ENCODE measurements around the gene UNC79.

The UNC79 gene

GRCh38 chr14:93708311-93708734 lies 277.6 kb downstream of the UNC79 start:
- DNase-seq (ENCODE audit: low spot score) = no peak

DNA sequence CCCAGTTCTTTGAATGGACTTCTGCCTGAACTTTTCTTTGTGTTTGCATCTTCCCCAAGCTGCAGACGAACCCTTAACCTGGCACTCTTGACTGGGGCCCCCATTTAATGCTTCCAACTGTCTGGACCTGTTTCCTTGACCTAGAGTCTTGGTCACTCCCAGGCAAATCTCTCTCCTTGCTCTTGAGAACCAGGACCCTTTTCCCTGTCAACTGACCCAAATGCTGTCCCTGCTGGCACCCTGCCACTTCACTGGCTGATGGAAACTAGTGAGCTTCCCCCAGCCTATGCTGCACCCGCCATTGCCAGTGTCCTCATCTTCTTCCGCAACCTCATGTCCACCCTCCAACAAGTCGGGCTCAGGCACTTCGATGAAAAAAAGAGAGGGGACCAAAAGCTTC lies 278.1 kb downstream of the UNC79 start:
- no peak for DNase-seq (ENCODE audit: low spot score)

DNA sequence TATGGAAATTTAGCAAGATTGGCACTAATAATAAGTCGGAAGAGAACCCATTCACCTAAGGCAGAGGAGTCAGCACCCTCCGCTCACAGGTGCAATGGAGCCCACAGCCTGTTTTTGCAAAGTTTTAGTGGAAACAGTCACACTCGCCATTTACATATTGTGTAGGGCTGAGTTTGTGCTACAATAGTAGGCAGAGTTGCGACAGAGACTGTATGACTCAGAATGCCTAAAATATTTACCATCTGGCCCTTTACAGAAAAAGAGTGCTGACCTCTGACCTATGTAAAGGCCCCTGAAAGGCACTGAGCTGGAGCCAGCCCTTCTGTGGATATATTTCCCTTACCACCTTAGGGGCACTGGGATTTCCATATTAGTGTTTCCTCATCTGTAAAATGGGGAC lies 278.5 kb downstream of the UNC79 start:
- no peak for DNase-seq (ENCODE audit: low spot score)

- no peak for DNase-seq (ENCODE audit: low spot score)
Measured at GRCh38 chr14:93712079-93712837, 281.5 kb downstream of the UNC79 start.

DNA sequence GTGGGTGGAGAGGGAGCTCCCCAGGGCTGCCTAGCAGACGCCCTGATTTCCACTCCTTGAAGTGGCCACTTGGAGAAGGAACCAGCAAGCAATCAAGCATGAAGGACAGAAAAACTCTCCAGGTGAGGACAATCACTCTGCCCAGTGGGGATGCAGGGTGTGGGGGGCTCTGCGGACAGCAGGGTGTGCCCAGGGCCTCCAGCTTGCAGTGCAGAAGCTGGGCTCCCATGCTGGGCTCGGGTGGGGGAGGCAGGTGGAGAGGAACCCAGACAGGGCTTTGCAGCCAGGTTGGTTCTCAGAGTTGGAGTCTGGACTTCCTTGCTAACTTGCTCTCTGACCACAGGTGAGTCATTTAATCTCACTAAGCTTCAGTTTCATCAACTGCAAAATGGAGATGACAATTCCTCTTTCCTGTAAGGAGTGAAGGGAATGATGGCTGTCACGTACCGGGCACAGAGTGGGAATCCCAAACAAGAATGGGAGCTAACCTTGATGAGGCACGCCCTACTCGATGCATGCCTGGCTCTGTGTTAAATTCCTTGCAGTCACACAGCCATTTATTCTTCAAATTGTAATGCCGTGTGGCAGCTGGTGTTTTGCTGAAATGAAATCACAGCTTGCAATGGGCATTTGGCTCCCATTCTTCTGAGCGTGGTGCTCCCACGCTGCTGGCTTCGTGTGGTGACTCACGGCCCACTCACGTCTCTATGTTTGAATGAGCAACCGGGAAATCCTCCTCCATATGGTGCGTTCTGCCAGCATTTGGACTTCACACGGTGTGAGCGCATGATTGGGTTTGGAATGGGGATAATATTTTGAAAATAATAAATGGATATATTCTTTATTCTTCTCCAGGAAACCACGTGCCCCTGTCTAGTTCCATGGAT lies 282.3 kb downstream of the UNC79 start:
- no peak for DNase-seq (ENCODE audit: low spot score)

DNA sequence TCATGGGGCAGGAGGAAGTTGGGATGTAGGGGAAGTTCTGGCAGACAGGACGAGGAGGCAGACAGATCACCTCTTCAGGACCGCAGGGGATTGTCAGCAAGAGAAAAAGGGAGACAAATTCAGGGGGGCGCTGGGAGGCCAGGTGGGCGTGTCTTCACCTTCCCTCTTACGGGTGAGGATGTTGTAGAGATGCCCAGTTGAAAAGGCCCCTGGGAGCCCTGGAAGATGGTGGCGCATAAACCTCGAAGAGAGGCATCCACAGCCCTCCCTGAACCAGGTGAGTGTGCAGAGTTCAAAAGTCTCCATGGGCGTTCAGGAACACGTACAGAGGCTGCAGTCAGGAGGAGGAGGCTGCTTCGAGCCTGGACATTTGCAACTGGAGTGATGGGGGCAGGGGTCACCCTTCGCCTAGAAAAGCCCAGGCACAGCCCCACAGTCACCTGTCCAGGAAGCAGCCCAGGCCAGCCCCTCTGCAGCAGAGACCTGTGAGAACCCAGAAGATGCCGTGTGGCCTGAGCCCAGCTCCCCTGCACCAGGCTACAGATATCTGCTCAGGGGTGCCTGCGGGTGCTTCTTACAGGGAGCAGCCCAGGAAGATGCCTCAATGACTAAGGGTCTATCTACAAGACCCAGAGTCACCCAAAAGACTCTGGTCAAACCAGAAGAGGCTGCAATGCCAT lies 283.1 kb downstream of the UNC79 start:
- no peak for DNase-seq (ENCODE audit: low spot score)

- DNase-seq (ENCODE audit: low spot score) = no peak
Measured at GRCh38 chr14:93714605-93715004, 283.9 kb downstream of the UNC79 start.

GRCh38 chr14:93715279-93715927 lies 284.7 kb downstream of the UNC79 start:
- DNase-seq (ENCODE audit: low spot score) = no peak

GRCh38 chr14:93716002-93716745 lies 285.4 kb downstream of the UNC79 start:
- DNase-seq (ENCODE audit: low spot score) = no peak

DNA sequence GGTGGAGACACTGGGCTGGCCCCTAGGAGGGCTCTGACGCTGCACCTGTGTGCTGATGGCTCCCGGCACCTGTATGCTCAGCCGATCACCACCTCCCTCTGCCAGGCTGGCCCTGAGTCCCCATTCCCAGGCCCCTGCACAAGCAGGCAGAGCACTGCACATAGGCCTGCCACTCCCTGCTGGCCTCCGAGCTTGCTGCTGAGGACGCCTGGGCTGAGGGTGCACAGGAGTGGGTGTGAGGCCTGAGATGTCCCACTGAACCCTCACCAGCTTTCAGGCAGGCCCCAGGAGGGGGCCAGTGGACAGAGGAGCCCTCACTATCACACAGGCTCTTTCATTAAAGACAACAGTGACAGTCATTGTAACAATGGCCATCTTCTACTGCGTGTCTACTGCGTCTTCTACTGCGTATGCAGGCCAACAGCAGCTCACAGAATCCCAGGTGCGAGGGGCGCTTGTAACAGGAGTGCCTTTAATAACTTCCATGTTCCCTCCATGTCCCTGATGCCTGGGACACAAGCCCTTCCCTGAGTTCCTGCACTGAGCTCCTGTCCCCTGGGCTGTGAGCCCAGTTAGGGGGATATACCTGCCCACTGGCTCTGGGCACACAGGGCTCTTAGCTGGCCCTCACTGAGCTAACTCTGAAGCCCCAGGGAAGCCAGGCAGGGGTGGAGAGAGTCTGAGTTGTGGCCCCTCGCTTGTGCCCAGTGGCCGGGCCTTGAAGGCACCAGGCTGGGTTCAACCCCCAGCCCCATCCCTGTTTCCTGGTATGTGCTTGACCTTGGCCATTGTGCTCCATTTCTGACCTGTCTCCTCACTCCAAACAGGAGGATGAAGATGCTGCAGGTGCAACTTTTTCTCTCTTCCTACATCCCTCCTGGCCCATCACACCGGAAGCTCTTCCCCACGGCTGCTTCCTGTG lies 286.3 kb downstream of the UNC79 start:
- no peak for DNase-seq (ENCODE audit: low spot score)

GRCh38 chr14:93717668-93718320 lies 287.1 kb downstream of the UNC79 start:
- DNase-seq (ENCODE audit: low spot score) = no peak

- no peak for DNase-seq (ENCODE audit: low spot score)
Measured at GRCh38 chr14:93719256-93719655, 288.5 kb downstream of the UNC79 start.

- DNase-seq (ENCODE audit: low spot score) = no peak
Measured at GRCh38 chr14:93720076-93720815, 289.5 kb downstream of the UNC79 start.

GRCh38 chr14:93720981-93721483 lies 290.3 kb downstream of the UNC79 start:
- no peak for DNase-seq (ENCODE audit: low spot score)

GRCh38 chr14:93723001-93723400 lies 292.3 kb downstream of the UNC79 start:
- DNase-seq (ENCODE audit: low spot score) = no peak

DNA sequence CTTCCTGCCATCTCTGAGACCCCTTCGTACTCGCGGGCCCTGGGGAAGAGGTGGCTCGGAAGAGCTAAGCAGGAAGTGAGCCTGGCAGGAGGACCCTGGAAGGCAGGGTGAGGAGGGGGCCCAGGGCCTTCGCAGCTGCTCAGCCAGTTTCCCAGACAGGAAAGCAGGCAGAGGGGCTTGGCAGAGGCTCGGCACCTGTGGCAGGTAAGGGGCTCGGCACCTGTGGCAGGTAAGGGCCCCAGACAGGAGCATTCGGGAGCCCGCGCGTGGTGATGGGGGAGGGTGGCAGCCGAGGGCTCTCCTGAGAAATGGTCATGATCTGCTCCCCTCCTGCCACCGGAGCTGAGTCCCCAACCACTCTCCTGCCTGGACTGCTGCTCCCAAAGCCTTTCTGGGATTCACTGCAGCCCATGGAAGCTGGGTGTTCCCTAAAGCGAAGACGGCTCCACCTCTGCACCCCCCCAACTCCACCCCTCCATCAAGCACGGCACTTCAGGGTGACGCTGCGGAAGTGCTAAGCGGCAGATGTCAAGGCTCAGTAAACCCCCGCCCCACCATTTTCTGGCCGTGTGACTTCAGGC lies 294.4 kb downstream of the UNC79 start:
- DNase-seq (ENCODE audit: low spot score) = no peak

DNA sequence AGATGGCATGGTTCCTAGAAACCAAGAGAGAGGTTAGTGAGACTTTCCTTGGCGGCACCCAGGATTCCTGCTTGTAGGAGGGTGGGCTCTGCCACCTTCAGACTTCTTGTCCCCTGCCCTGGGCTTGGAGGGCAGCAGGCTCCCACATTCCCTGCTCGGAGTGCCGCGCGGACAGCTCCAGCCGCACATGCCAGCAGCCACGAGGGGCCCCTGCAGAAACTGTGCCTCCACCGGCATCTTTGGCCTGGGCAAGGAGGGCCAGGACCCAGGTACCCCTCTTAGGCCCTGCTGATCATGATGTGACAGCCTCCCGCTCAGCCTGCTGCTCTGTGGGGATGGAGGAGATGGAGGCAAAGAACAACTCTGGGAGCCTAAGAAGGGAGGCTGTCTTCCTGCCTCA lies 295.3 kb downstream of the UNC79 start:
- DNase-seq (ENCODE audit: low spot score) = no peak

GRCh38 chr14:93727039-93727740 lies 296.5 kb downstream of the UNC79 start:
- no peak for DNase-seq (ENCODE audit: low spot score)

Data from putamen (tissue), 1 donor.